CD4-positive, alpha-beta T cell (primary cell): Measurements from ENCODE around the gene COG8. TPM values are rescaled to one million over a fixed set of nuclear protein-coding genes. Genes with fewer than 3 reads are reported as not detected.

Experiments
- ATAC-seq: fragments of 200-7000 bp; cut with Tn5 transposase; one replicate; pipeline ENCODE4 v1.10.0; 2022; ENCODE audit warnings: mild to moderate bottlenecking; ENCODE audit not compliant: poor library complexity
- CTCF ChIA-PET: fragments of 350-600 bp; sonication (Branson Sonifier 250); formaldehyde crosslinking; loops from one replicate; lab custom pipeline; 2021; ENCODE audit warnings: antibody characterized with exemption, inconsistent platforms; lab: Charles Lee
- POLR2A ChIA-PET: fragments of 350-600 bp; sonication (Branson Sonifier 250); formaldehyde crosslinking; loops from one replicate; lab custom pipeline; 2021; ENCODE audit warnings: antibody characterized with exemption, inconsistent platforms; lab: Charles Lee
- DNase-seq, 14 experiments: peaks; one replicate each; pipeline ENCODE4 v3.0.0-alpha.2; 2013 to 2020; ENCODE audit warnings: mixed read lengths in 2 of 14
- H3K27ac ChIP-seq, 2 donors: one replicate each; pipeline versions ENCODE4 v1.5.1 to v1.7.0; 2013; ENCODE audit warnings: low read length in 2 of 2, low read depth in 1 of 2, mild to moderate bottlenecking in 1 of 2
- H3K27me3 ChIP-seq, 2 experiments: 1 replicate in 1 of 2; 2 replicates in 1 of 2; pipeline versions ENCODE4 v1.6.1 to v1.7.0; 2013; ENCODE audit warnings: low read length in 2 of 2, control low read depth in 1 of 2, mild to moderate bottlenecking in 1 of 2, moderate library complexity in 1 of 2; ENCODE audit not compliant: insufficient read depth in 2 of 2, control insufficient read depth in 1 of 2
- H3K36me3 ChIP-seq: one replicate; pipeline ENCODE4 v1.6.1; 2013; ENCODE audit warnings: low read length, control low read depth; ENCODE audit not compliant: insufficient read depth
- H3K4me1 ChIP-seq: one replicate; pipeline ENCODE4 v1.6.1; 2013; ENCODE audit warnings: low read length, control low read depth; ENCODE audit not compliant: insufficient read depth
- H3K4me3 ChIP-seq: one replicate; pipeline ENCODE4 v1.5.1; 2013; ENCODE audit warnings: mild to moderate bottlenecking, low read length, moderate library complexity
- H3K9me3 ChIP-seq, 2 experiments: 1 replicate in 1 of 2; 2 replicates in 1 of 2; pipeline versions ENCODE4 v1.6.1 to v1.7.0; 2013; ENCODE audit warnings: low read length in 2 of 2, mild to moderate bottlenecking in 2 of 2, control low read depth in 1 of 2, moderate library complexity in 1 of 2; ENCODE audit not compliant: control insufficient read depth in 1 of 2, insufficient read depth in 1 of 2
- H3K27ac Mint-ChIP-seq: one replicate; pipeline ENCODE4 v1.8.0; 2020; ENCODE audit warnings: mixed read lengths
- H3K27me3 Mint-ChIP-seq: one replicate; pipeline ENCODE4 v1.8.0; 2021; ENCODE audit warnings: mixed read lengths
- H3K36me3 Mint-ChIP-seq: one replicate; pipeline ENCODE4 v1.8.0; 2021; ENCODE audit warnings: low read depth, mixed read lengths
- H3K4me1 Mint-ChIP-seq: one replicate; pipeline ENCODE4 v1.8.0; 2021; ENCODE audit warnings: low read depth, mixed read lengths
- H3K4me3 Mint-ChIP-seq: one replicate; pipeline ENCODE4 v1.8.0; 2020; ENCODE audit warnings: mild to moderate bottlenecking, mixed read lengths
- H3K9me3 Mint-ChIP-seq: one replicate; pipeline ENCODE4 v1.8.0; 2020; ENCODE audit warnings: mixed read lengths
- CTCF ChIP-seq: fragments of 200-600 bp; IDR thresholded peaks from one replicate; pipeline ENCODE4 v1.8.0; 2022; ENCODE audit warnings: antibody characterized with exemption, mild to moderate bottlenecking
- intact Hi-C, 2 experiments: fragments of 100-400 bp; cut with DNase I in 1 of 2; cut with micrococcal nuclease in 1 of 2; formaldehyde crosslinking; loops; one replicate each; pipeline versions ENCODE4 v1.15.1 to v1.9.0; 2023 to 2025; cut with DNase I, micrococcal nuclease
- total RNA-seq, 174 experiments: library from RNA in 2 of 174; stranded (reverse) in 2 of 174; gene quantifications; one replicate each; pipeline ENCODE4 v1.2.3 and lab custom pipeline; 2021 to 2026

COG8 gene
- total RNA-seq, 2 experiments from 2014 or later = 18.4 to 19.3 TPM

- H3K9me3 ChIP-seq = no peaks in the 10 kb centered on the region
- Mint-ChIP-seq H3K9me3 (no peaks in the 10 kb centered on the region), H3K36me3 (peaks cover 72% of the 10 kb centered on the region), H3K27ac (peak overlapping the region; percentile 11), H3K4me3 (no peak overlapping the region), H3K4me1 (peaks cover 31% of the 10 kb centered on the region), H3K27me3 (no peaks in the 10 kb centered on the region)
- TF ChIP-seq CTCF = no peak
- no peak for DNase-seq
- H3K4me3 ChIP-seq = no peak overlapping the region
- no peak for ATAC-seq
- no peaks in the 10 kb centered on the region for H3K4me1 ChIP-seq
- H3K27me3 ChIP-seq = no peaks in the 10 kb centered on the region
- H3K36me3 ChIP-seq = peaks cover 48% of the 10 kb centered on the region
- ChIA-PET POLR2A (no interaction called here), CTCF (no interaction called here)
- intact Hi-C loops = no loop called here
- H3K27ac ChIP-seq = no peak overlapping the region
Observed at GRCh38 chr16:69378760-69379159, 39.4 kb upstream of the COG8 start.

GRCh38 chr16:69378036-69378435 is 38.7 kb upstream of the COG8 start:
- Mint-ChIP-seq H3K4me1 (peaks cover 26% of the 10 kb centered on the region), H3K9me3 (no peaks in the 10 kb centered on the region), H3K4me3 (no peak overlapping the region), H3K27ac (no peak overlapping the region), H3K36me3 (peaks cover 70% of the 10 kb centered on the region), H3K27me3 (no peaks in the 10 kb centered on the region)
- DNase-seq (no peak), ATAC-seq (no peak)
- Histone ChIP-seq H3K36me3 (peaks cover 43% of the 10 kb centered on the region), H3K27me3 (no peaks in the 10 kb centered on the region), H3K4me1 (no peaks in the 10 kb centered on the region), H3K27ac (no peak overlapping the region), H3K9me3 (no peaks in the 10 kb centered on the region), H3K4me3 (no peak overlapping the region)
- intact Hi-C loops = no loop called here
- ChIA-PET POLR2A (no interaction called here), CTCF (no interaction called here)
- no peak for TF ChIP-seq CTCF

GRCh38 chr16:69376393-69377059 is 37.2 kb upstream of the COG8 start:
- Mint-ChIP-seq H3K36me3 (peaks cover 66% of the 10 kb centered on the region), H3K27me3 (no peaks in the 10 kb centered on the region), H3K27ac (no peak overlapping the region), H3K4me1 (peaks cover 16% of the 10 kb centered on the region), H3K9me3 (no peaks in the 10 kb centered on the region), H3K4me3 (no peak overlapping the region)
- TF ChIP-seq CTCF = no peak
- Histone ChIP-seq H3K27ac (no peak overlapping the region), H3K9me3 (no peaks in the 10 kb centered on the region), H3K27me3 (no peaks in the 10 kb centered on the region), H3K4me3 (no peak overlapping the region), H3K4me1 (no peaks in the 10 kb centered on the region), H3K36me3 (peaks cover 42% of the 10 kb centered on the region)
- no peak for DNase-seq
- ATAC-seq = no peak
- intact Hi-C loops = no loop called here
- CTCF ChIA-PET = no interaction called here
- POLR2A ChIA-PET = no interaction called here
